AG04450 (cell line): ENCODE data around the gene PEAK3. TPM values are rescaled to one million over a fixed set of nuclear protein-coding genes. Genes with fewer than 3 reads are reported as not detected.
A peak's percentile ranks its signal among the peaks of the same experiment; 100 is the strongest.

ENCODE experiments used
- CTCF ChIA-PET: fragments of 300-600, 350-600 bp; formaldehyde crosslinking; extraction: SDS; loops from one replicate; lab custom pipeline; 2022; ENCODE audit warnings: antibody characterized with exemption, inconsistent platforms; lab: Charles Lee
- POLR2A ChIA-PET: fragments of 350-600 bp; formaldehyde crosslinking; extraction: SDS; loops from one replicate; lab custom pipeline; 2021; ENCODE audit warnings: antibody characterized with exemption, inconsistent platforms; lab: Yijun Ruan, JAX
- DNase-seq: peaks from one replicate; pipeline ENCODE4 v3.0.0-alpha.2; 2011; ENCODE audit warnings: low read depth, low spot score
- H3K27ac ChIP-seq: one replicate; pipeline ENCODE4 v1.5.1; 2012; ENCODE audit warnings: low read depth, low read length, control low read depth
- H3K27me3 ChIP-seq: one replicate; pipeline ENCODE4 v1.6.0; 2012; ENCODE audit warnings: low read length; ENCODE audit not compliant: control insufficient read depth, insufficient read depth
- H3K4me3 ChIP-seq: 2 replicates; pipeline ENCODE4 v1.5.1; 2011; ENCODE audit warnings: mild to moderate bottlenecking, low read depth, low read length, control low read depth
- H3K9me3 ChIP-seq: 2 replicates; pipeline ENCODE4 v1.5.1; 2012; ENCODE audit warnings: low read length; ENCODE audit not compliant: control insufficient read depth, insufficient read depth
- polyA plus RNA-seq: library from polyadenylated mRNA; depleted of rRNA; stranded (reverse); fragments of >200 nt; gene quantifications from 2 replicates; pipeline ENCODE4 v1.2.3, GENCODE V29; 2011
- TF ChIP-seq, protein P1 (sequence below): IDR thresholded peaks from 2 replicates; pipeline ENCODE4 v1.5.1; 2011; ENCODE audit warnings: low read depth, low read length, control low read depth, inconsistent platforms

The PEAK3 gene
- polyA plus RNA-seq, 1 experiment, result 0.04 TPM

DNA sequence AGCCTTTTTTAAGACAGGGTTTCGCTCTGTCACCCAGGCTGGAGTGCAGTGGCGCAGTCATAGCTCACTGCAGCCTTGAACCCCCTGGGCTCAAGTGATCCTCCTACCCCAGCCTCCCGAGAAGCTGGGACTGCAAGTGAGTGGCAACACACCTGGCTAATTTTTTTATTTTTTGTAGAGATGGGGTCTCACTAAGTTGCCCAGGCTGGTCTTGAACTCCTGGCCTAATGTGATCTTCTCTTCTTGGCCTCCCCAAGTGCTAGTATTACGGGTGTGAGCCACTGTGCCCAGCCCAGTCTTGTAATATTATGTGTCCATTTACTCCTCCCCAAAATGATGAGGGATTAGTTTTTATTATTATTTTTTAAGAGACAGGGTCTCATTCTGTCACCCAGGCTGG, 29.1 kb upstream of the PEAK3 start:
- Histone ChIP-seq H3K27me3 (peaks cover 40% of the 10 kb centered on the region), H3K9me3 (peaks cover 21% of the 10 kb centered on the region), H3K27ac (no peak overlapping the region), H3K4me3 (no peak overlapping the region)
- ChIA-PET CTCF (no interaction called here), POLR2A (no interaction called here)
- TF ChIP-seq, protein P1, sequence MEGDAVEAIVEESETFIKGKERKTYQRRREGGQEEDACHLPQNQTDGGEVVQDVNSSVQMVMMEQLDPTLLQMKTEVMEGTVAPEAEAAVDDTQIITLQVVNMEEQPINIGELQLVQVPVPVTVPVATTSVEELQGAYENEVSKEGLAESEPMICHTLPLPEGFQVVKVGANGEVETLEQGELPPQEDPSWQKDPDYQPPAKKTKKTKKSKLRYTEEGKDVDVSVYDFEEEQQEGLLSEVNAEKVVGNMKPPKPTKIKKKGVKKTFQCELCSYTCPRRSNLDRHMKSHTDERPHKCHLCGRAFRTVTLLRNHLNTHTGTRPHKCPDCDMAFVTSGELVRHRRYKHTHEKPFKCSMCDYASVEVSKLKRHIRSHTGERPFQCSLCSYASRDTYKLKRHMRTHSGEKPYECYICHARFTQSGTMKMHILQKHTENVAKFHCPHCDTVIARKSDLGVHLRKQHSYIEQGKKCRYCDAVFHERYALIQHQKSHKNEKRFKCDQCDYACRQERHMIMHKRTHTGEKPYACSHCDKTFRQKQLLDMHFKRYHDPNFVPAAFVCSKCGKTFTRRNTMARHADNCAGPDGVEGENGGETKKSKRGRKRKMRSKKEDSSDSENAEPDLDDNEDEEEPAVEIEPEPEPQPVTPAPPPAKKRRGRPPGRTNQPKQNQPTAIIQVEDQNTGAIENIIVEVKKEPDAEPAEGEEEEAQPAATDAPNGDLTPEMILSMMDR, result no peak
- no peak for DNase-seq

- Histone ChIP-seq H3K27me3 (peaks cover 44% of the 10 kb centered on the region), H3K27ac (no peak overlapping the region), H3K9me3 (peaks cover 12% of the 10 kb centered on the region), H3K4me3 (no peak overlapping the region)
- TF ChIP-seq, protein P1, result no peak
- POLR2A ChIA-PET, result no interaction called here
- CTCF ChIA-PET, result no interaction called here
- no peak for DNase-seq
Observed at GRCh38 chr19:2309734-2310362, 27.9 kb upstream of the PEAK3 start.

GRCh38 chr19:2308114-2308556, 26.2 kb upstream of the PEAK3 start, which contains the start of gene LINGO3:
Gene LINGO3 (minus strand): TSS chr19:2308154. CDS start chr19:2291776, 16,378 bp downstream.
- TF ChIP-seq, protein P1, result no peak
- Histone ChIP-seq H3K27ac (no peak within 1 kb of the TSS), H3K27me3 (peaks cover 40% of the 10 kb centered on the region), H3K4me3 (peak within 1 kb of the TSS; percentile 41), H3K9me3 (peaks cover 6% of the 10 kb centered on the region; the same call in 1 of the 2 replicates)
- DNase-seq, result no peak
- POLR2A ChIA-PET, result no interaction called here
- CTCF ChIA-PET, result no interaction called here

- H3K27me3 ChIP-seq, result peaks cover 39% of the 10 kb centered on the region
- TF ChIP-seq, protein P1, result no peak
- H3K27ac ChIP-seq, result no peak overlapping the region
- DNase-seq, result no peak
- H3K4me3 ChIP-seq, result no peak overlapping the region
- no peaks in the 10 kb centered on the region; the same call in 1 of the 2 replicates for H3K9me3 ChIP-seq
- ChIA-PET POLR2A (no interaction called here), CTCF (no interaction called here)
Observed at GRCh38 chr19:2307518-2308012, 25.6 kb upstream of the PEAK3 start.

DNA sequence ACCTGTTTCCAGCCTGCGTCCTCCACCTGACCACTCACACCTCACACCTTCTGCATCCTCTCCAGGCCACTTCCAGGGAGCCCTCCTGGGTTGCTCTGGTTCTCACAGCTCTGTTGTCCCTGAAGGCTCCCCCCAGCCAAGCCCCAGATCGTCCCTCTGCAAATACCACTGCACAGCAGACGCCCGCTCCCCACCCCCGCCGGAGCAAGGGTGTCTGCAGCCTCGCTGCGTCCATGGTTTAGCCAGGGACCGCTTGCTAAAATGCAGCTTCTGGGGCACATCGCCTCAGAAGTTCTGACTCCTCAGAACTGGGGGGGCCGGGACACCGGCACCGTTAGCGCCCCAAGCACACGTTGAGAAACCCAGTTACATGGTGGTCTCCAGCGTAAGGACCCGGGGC, 25.0 kb upstream of the PEAK3 start:
- CTCF ChIA-PET, result no interaction called here
- POLR2A ChIA-PET, result no interaction called here
- peaks cover 39% of the 10 kb centered on the region for H3K27me3 ChIP-seq
- TF ChIP-seq, protein P1, result no peak
- H3K27ac ChIP-seq, result no peak overlapping the region
- no peak for DNase-seq
- H3K4me3 ChIP-seq, result no peak overlapping the region
- no peaks in the 10 kb centered on the region; the same call in 1 of the 2 replicates for H3K9me3 ChIP-seq
